H9 (cell line): ENCODE measurements around the gene SPATA16. TPM values are rescaled to one million over a fixed set of nuclear protein-coding genes. Genes with fewer than 3 reads are reported as not detected.

Experiments
- DNase-seq: peaks from one replicate; pipeline ENCODE4 v3.0.0-alpha.2; 2017
- H2AFZ ChIP-seq: one replicate; pipeline ENCODE4 v1.6.1; 2013; ENCODE audit warnings: mild to moderate bottlenecking, low read length, control low read depth, moderate library complexity
- H2AK5ac ChIP-seq: 2 replicates; pipeline ENCODE4 v1.6.1; 2013; ENCODE audit warnings: low read length, control low read depth, mixed read lengths; ENCODE audit not compliant: insufficient read length
- H2BK120ac ChIP-seq: one replicate; pipeline ENCODE4 v1.6.1; 2013; ENCODE audit warnings: low read depth, mild to moderate bottlenecking, low read length, control low read depth, inconsistent platforms; ENCODE audit not compliant: poor library complexity, severe bottlenecking
- H2BK12ac ChIP-seq: 2 replicates; pipeline ENCODE4 v1.6.1; 2013; ENCODE audit warnings: low read length, control low read depth, mixed read lengths, low read depth; ENCODE audit not compliant: insufficient read length
- H2BK15ac ChIP-seq: 2 replicates; pipeline ENCODE4 v1.6.1; 2013; ENCODE audit warnings: low read depth, low read length, control low read depth
- H2BK20ac ChIP-seq: one replicate; pipeline ENCODE4 v1.6.1; 2013; ENCODE audit warnings: low read depth, mild to moderate bottlenecking, low read length, control low read depth, inconsistent platforms; ENCODE audit not compliant: poor library complexity, severe bottlenecking
- H2BK5ac ChIP-seq: 2 replicates; pipeline ENCODE4 v1.6.1; 2013; ENCODE audit warnings: low read length, control low read depth, mixed read lengths; ENCODE audit not compliant: insufficient read length
- H3K14ac ChIP-seq: 2 replicates; pipeline ENCODE4 v1.6.1; 2013; ENCODE audit warnings: low read length, control low read depth; ENCODE audit not compliant: insufficient read depth
- H3K18ac ChIP-seq: 2 replicates; pipeline ENCODE4 v1.6.1; 2013; ENCODE audit warnings: low read depth, mild to moderate bottlenecking, mixed read lengths, low read length, control low read depth; ENCODE audit not compliant: insufficient read length
- H3K23ac ChIP-seq: 2 replicates; pipeline ENCODE4 v1.6.1; 2013; ENCODE audit warnings: low read length, control low read depth, mixed read lengths, low read depth; ENCODE audit not compliant: insufficient read length
- H3K23me2 ChIP-seq: 2 replicates; pipeline ENCODE4 v1.6.1; 2013; ENCODE audit warnings: low read depth, mild to moderate bottlenecking, mixed read lengths, low read length, control low read depth; ENCODE audit not compliant: insufficient read length, poor library complexity, severe bottlenecking
- H3K27ac ChIP-seq: 2 replicates; pipeline ENCODE4 v1.5.1; 2013; ENCODE audit warnings: low read length, control low read depth, mixed read lengths, low read depth; ENCODE audit not compliant: insufficient read length
- H3K27me3 ChIP-seq: 2 replicates; pipeline ENCODE4 v1.6.1; 2013; ENCODE audit warnings: low read length, control low read depth, inconsistent platforms; ENCODE audit not compliant: insufficient read depth
- H3K4ac ChIP-seq: 2 replicates; pipeline ENCODE4 v1.6.1; 2013; ENCODE audit warnings: low read depth, mild to moderate bottlenecking, control low read depth, inconsistent platforms, low read length, moderate library complexity
- H3K4me1 ChIP-seq: 2 replicates; pipeline ENCODE4 v1.6.1; 2013; ENCODE audit warnings: low read length, control low read depth, inconsistent platforms; ENCODE audit not compliant: insufficient read depth
- H3K4me2 ChIP-seq: 2 replicates; pipeline ENCODE4 v1.6.1; 2013; ENCODE audit warnings: low read length, control low read depth, mixed read lengths; ENCODE audit not compliant: insufficient read length, insufficient read depth
- H3K56ac ChIP-seq: 2 replicates; pipeline ENCODE4 v1.6.1; 2013; ENCODE audit warnings: low read depth, mild to moderate bottlenecking, mixed read lengths, low read length, control low read depth; ENCODE audit not compliant: insufficient read length
- H3K79me1 ChIP-seq: 2 replicates; pipeline ENCODE4 v1.6.1; 2013; ENCODE audit warnings: low read depth, mild to moderate bottlenecking, moderate library complexity, low read length, control low read depth, inconsistent platforms; ENCODE audit not compliant: insufficient read depth, poor library complexity, severe bottlenecking
- H3K79me2 ChIP-seq: 2 replicates; pipeline ENCODE4 v1.6.1; 2013; ENCODE audit warnings: low read length, control low read depth, inconsistent platforms; ENCODE audit not compliant: insufficient read depth
- H3K9ac ChIP-seq: 2 replicates; pipeline ENCODE4 v1.6.1; 2013; ENCODE audit warnings: low read length, control low read depth, mixed read lengths; ENCODE audit not compliant: insufficient read length; ENCODE audit errors: extremely low read depth
- H3K9me3 ChIP-seq: one replicate; pipeline ENCODE4 v1.6.1; 2013; ENCODE audit warnings: low read depth, low read length, inconsistent platforms; ENCODE audit not compliant: control insufficient read depth
- H3T11ph ChIP-seq: one replicate; pipeline ENCODE4 v1.6.1; 2013; ENCODE audit warnings: mild to moderate bottlenecking, low read length, control low read depth, inconsistent platforms
- H4K20me1 ChIP-seq: one replicate; pipeline ENCODE4 v1.6.1; 2013; ENCODE audit not compliant: control insufficient read depth, insufficient read length, insufficient read depth
- H4K5ac ChIP-seq: 2 replicates; pipeline ENCODE4 v1.6.1; 2013; ENCODE audit warnings: low read depth, mild to moderate bottlenecking, mixed read lengths, low read length, control low read depth; ENCODE audit not compliant: insufficient read length
- H4K8ac ChIP-seq: replicated peaks from 2 replicates; pipeline ENCODE4 v1.6.1; 2013; ENCODE audit warnings: low read length, control low read depth, mixed read lengths, low read depth; ENCODE audit not compliant: insufficient read length
- H4K91ac ChIP-seq: 2 replicates; pipeline ENCODE4 v1.6.1; 2013; ENCODE audit warnings: low read depth, mild to moderate bottlenecking, moderate library complexity, mixed read lengths, low read length, control low read depth; ENCODE audit not compliant: insufficient read length
- H3K27ac Mint-ChIP-seq, 3 experiments: 2 replicates in 2 of 3; 3 replicates in 1 of 3; pipeline ENCODE4 v1.8.0; 2020 to 2021; ENCODE audit warnings: mixed read lengths in 3 of 3, mild to moderate bottlenecking in 1 of 3, moderate library complexity in 1 of 3
- H3K27me3 Mint-ChIP-seq: 2 replicates; pipeline ENCODE4 v1.8.0; 2021; ENCODE audit warnings: low read depth, mild to moderate bottlenecking, moderate library complexity, mixed read lengths
- H3K36me3 Mint-ChIP-seq, 3 experiments: 2 replicates in 2 of 3; 3 replicates in 1 of 3; pipeline ENCODE4 v1.8.0; 2020 to 2021; ENCODE audit warnings: low read depth in 3 of 3, mixed read lengths in 3 of 3; ENCODE audit not compliant: insufficient read depth in 1 of 3
- H3K4me1 Mint-ChIP-seq, 2 experiments: 2 replicates each; pipeline ENCODE4 v1.8.0; 2020; ENCODE audit warnings: mixed read lengths in 2 of 2
- H3K4me3 Mint-ChIP-seq, 2 experiments: 2 replicates in 1 of 2; 3 replicates in 1 of 2; pipeline ENCODE4 v1.8.0; 2020 to 2021; ENCODE audit warnings: mild to moderate bottlenecking in 2 of 2, mixed read lengths in 2 of 2, moderate library complexity in 1 of 2
- H3K9me3 Mint-ChIP-seq, 2 experiments: 2 replicates in 1 of 2; 3 replicates in 1 of 2; pipeline ENCODE4 v1.8.0; 2020; ENCODE audit warnings: mild to moderate bottlenecking in 2 of 2, mixed read lengths in 2 of 2, moderate library complexity in 1 of 2
- WGBS: extraction: QIAGEN DNeasy Blood & Tissue Kit; methylation state at CpG from one replicate; pipeline ENCODE4 v1.1.7; 2013; ENCODE audit warnings: missing lambda C conversion rate, low lambda C conversion rate, mixed read lengths; ENCODE audit not compliant: insufficient read length; ENCODE audit errors: extremely low coverage; 5-methylcytosine and 5-hydroxymethylcytosine counted together
- total RNA-seq: library from RNA; stranded (reverse); gene quantifications from 2 replicates; pipeline ENCODE4 v1.2.1, GENCODE V29; 2021
- TF ChIP-seq, protein P1 (sequence below): fragments of 200-600 bp; sonication (generic); conservative IDR thresholded peaks from 3 replicates; pipeline ENCODE4 v1.8.0; 2021; ENCODE audit warnings: antibody characterized with exemption, mild to moderate bottlenecking

SPATA16 gene
- total RNA-seq, 1 experiment from 2014 or later: not detected

DNA sequence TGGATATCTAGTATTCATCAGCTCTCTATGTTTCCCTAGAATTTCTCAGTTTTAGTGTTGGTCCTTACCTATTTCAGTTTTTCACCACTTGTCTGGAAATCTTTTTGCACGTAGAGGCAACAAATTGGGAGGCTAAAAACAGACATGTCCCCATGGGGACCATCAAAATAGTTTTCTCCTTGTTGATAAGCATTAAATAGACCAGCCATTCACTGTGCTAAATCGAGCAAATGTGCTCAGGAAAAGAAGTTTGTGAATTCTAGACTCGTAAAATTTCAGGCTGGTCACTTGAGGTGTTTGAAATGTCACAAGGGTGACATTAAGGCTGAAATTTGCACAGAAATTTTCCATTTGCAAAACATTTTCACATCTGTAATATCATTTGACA is 102.6 kb downstream of the SPATA16 start:
- H3K4ac ChIP-seq: no peak overlapping the region
- H4K8ac ChIP-seq: no peak overlapping the region
- H3K9me3 ChIP-seq: no peaks in the 10 kb centered on the region
- H3T11ph ChIP-seq: no peak overlapping the region
- H3K4me1 ChIP-seq: no peaks in the 10 kb centered on the region
- H3K18ac ChIP-seq: no peak overlapping the region
- no peak overlapping the region for H3K14ac ChIP-seq
- H3K27ac ChIP-seq: no peak overlapping the region
- H3K23me2 ChIP-seq: no peaks in the 10 kb centered on the region
- H2AFZ ChIP-seq: no peak overlapping the region
- 0 out of 4 replicates have a peak, but pooled peaks cover 0 to 2% of the 10 kb centered on the region in 2 experiments for H3K4me1 Mint-ChIP-seq
- no peaks in the 10 kb centered on the region for H4K20me1 ChIP-seq
- no peak overlapping the region for H3K27ac Mint-ChIP-seq
- no peak overlapping the region for H2BK15ac ChIP-seq
- no peaks in the 10 kb centered on the region for H3K27me3 Mint-ChIP-seq
- H2BK5ac ChIP-seq: no peak overlapping the region
- no peaks in the 10 kb centered on the region for H3K79me1 ChIP-seq
- no peak overlapping the region for H3K4me2 ChIP-seq
- no peak overlapping the region for H2BK20ac ChIP-seq
- no peak overlapping the region for H3K9ac ChIP-seq
- H3K9me3 Mint-ChIP-seq: no peaks in the 10 kb centered on the region
- WGBS: no CpG with 5 or more reads among the region's 3 CpGs
- no peak overlapping the region for H3K23ac ChIP-seq
- no peak overlapping the region for H2BK120ac ChIP-seq
- no peak overlapping the region for H2BK12ac ChIP-seq
- DNase-seq: no peak
- no peak overlapping the region for H4K91ac ChIP-seq
- H3K4me3 Mint-ChIP-seq: no peak overlapping the region
- no peak overlapping the region for H2AK5ac ChIP-seq
- H3K27me3 ChIP-seq: no peaks in the 10 kb centered on the region
- H4K5ac ChIP-seq: no peak overlapping the region
- no peaks in the 10 kb centered on the region for H3K79me2 ChIP-seq
- H3K36me3 Mint-ChIP-seq: peaks cover 0 to 1% (median 0%) of the 10 kb centered on the region in 3 experiments; a peak in 2 of 7 replicates
- H3K56ac ChIP-seq: no peak overlapping the region
- TF ChIP-seq, protein P1, sequence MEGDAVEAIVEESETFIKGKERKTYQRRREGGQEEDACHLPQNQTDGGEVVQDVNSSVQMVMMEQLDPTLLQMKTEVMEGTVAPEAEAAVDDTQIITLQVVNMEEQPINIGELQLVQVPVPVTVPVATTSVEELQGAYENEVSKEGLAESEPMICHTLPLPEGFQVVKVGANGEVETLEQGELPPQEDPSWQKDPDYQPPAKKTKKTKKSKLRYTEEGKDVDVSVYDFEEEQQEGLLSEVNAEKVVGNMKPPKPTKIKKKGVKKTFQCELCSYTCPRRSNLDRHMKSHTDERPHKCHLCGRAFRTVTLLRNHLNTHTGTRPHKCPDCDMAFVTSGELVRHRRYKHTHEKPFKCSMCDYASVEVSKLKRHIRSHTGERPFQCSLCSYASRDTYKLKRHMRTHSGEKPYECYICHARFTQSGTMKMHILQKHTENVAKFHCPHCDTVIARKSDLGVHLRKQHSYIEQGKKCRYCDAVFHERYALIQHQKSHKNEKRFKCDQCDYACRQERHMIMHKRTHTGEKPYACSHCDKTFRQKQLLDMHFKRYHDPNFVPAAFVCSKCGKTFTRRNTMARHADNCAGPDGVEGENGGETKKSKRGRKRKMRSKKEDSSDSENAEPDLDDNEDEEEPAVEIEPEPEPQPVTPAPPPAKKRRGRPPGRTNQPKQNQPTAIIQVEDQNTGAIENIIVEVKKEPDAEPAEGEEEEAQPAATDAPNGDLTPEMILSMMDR: no peak
